GM12864 (cell line): Measurements from ENCODE around the gene DNAH9.

Experiments used
- DNase-seq: peaks from one replicate; pipeline ENCODE4 v3.0.0-alpha.2; 2011; ENCODE audit warnings: low read depth
- H3K4me3 ChIP-seq: 2 replicates; pipeline ENCODE4 v1.5.1; 2011; ENCODE audit warnings: mild to moderate bottlenecking, low read depth, low read length, control low read depth
- CTCF ChIP-seq: IDR thresholded peaks from 2 replicates; pipeline ENCODE4 v1.5.1; 2011; ENCODE audit warnings: low read depth, mild to moderate bottlenecking, moderate library complexity, low read length, control low read depth, inconsistent platforms; ENCODE audit errors: missing control alignments

DNAH9 gene

DNA sequence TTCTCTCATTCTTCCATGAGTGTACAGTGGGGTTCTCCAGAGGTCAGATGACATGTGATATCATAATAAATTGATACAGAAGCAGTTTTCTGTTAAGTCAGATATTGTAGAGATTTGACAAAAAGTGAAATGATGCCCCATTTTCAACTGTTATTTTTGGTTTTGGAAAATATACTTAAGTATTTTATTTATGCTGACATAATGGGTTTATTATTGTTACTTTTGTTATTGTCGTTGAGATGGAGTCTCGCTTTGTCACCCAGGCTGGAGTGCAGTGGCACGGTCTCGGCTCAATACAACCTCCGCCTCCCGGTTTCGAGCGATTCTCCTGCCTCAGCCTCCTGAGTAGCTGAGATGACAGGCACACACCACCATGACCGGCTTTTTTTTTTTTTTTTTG is 94.4 kb downstream of the DNAH9 start:
- TF ChIP-seq CTCF: no peak
- DNase-seq: no peak
- no peak overlapping the region for H3K4me3 ChIP-seq

- DNase-seq: no peak
- no peak for TF ChIP-seq CTCF
- H3K4me3 ChIP-seq: no peak overlapping the region
Measured at GRCh38 chr17:11693284-11693683, 95.0 kb downstream of the DNAH9 start.

DNA sequence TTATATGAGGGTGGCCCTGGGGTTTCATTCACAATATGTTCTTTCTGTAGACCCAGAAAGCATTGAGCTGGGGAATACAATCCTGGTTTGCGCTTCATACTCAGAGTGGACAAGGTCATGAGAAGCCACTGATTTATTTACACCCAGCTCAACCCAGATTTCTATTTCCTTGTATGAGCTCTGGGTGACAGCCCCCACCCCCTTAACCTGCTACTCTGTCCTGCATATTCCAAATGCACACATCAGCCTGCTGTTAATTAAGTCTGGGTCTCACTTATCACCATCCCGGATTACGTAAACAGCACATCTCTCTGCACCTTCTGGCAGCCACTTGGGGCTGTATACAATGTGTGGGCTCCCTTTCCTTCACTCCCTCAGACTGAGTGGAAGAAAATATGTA is 102.4 kb downstream of the DNAH9 start:
- DNase-seq: no peak
- TF ChIP-seq CTCF: no peak
- no peak overlapping the region for H3K4me3 ChIP-seq

- no peak for TF ChIP-seq CTCF
- DNase-seq: no peak
Measured at GRCh38 chr17:11701911-11702310, 103.6 kb downstream of the DNAH9 start.

GRCh38 chr17:11704041-11704440 is 105.8 kb downstream of the DNAH9 start:
- no peak for DNase-seq
- H3K4me3 ChIP-seq: no peak overlapping the region
- no peak for TF ChIP-seq CTCF

More at GRCh38 chr17:11701911-11702310, 103.6 kb downstream of the DNAH9 start:
- no peak overlapping the region for H3K4me3 ChIP-seq

GRCh38 chr17:11705111-11705510 is 106.8 kb downstream of the DNAH9 start:
- no peak for DNase-seq
- no peak overlapping the region for H3K4me3 ChIP-seq
- TF ChIP-seq CTCF: no peak

DNA sequence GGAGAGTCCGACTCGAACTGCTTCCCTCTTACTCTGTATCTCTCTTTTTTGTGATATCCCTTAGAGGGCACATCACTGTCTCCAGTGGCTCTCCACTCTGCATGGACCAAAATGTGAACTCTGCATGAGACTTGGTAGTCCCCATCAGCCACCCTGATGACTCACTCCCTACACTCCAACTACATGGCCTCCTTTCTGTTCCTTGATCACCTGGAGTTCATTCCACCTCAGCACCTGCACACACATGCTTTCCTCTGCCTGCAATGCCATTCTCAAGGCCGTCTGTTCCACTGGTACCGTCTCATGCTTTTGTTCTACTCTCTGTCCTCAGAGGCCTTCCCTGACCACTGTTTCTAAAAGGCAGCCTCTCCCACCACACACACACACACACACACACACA is 109.3 kb downstream of the DNAH9 start:
- DNase-seq: no peak

More for the DNA sequence above, 109.3 kb downstream of the DNAH9 start:
- TF ChIP-seq CTCF: no peak
- no peak overlapping the region for H3K4me3 ChIP-seq
